Suppressor macrophage (primary cell): ENCODE results near the gene PPP1R11.
"Not testable (repeated sequence)": the region's sequence is repeated elsewhere in the genome, so short reads cannot be mapped to it uniquely, and the experiment has no call there.

ENCODE experiments used
- DNase-seq, 4 experiments: peaks; one replicate each; pipeline ENCODE4 v3.0.0-alpha.2; 2020 to 2022

PPP1R11 gene

GRCh38 chr6:30097902-30098768 lies 31.1 kb downstream of the PPP1R11 start:
- no peak for DNase-seq

DNA sequence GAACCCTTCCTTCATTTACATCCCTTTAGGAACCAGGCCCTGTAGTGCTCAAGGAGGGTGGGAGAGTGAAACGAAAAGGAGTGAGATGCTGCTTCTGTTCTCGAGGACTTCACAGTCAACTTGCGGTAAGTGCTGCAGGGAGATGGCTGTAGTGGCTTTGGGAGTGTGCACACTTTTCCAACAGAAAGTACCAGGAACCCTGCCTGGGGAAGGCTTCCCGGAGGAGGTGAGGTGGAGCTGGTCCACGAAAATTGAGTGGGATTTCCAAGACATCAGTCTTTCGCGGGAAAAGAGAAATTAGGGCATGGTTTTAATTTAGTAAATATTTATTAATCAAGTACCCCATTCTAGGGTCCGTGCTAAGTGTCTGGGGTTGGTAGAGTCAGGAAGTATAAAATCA lies 33.2 kb downstream of the PPP1R11 start:
- no peak for DNase-seq

- peak in 3 of 4 experiments; percentile 34 to 57 (median 48) for DNase-seq
Observed at GRCh38 chr6:30100585-30101443, 33.8 kb downstream of the PPP1R11 start.

- DNase-seq = peak; percentile 91 to 96 (median 94)
Observed at GRCh38 chr6:30101444-30102413, 34.7 kb downstream of the PPP1R11 start.

- peak; percentile 78 to 88 (median 83) for DNase-seq
Observed at GRCh38 chr6:30102414-30102969, 35.5 kb downstream of the PPP1R11 start.

GRCh38 chr6:30102970-30103871 lies 36.2 kb downstream of the PPP1R11 start:
- DNase-seq = peak; percentile 90 to 94 (median 90)

DNA sequence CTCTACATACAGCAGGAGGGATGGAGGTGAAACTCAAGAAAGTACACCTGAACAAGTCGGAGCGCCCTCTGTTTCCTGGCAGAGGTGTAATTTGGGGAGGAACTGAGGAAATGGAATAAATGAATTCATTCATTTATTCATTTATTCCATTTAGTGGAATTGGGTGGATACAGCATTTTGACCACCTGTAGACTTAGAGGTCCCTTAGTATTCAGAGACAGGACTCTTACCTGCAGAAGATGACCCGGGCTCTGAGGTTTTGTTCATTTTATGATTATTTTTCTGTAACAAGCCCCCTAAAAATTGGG lies 36.8 kb downstream of the PPP1R11 start:
- no peak for DNase-seq

DNA sequence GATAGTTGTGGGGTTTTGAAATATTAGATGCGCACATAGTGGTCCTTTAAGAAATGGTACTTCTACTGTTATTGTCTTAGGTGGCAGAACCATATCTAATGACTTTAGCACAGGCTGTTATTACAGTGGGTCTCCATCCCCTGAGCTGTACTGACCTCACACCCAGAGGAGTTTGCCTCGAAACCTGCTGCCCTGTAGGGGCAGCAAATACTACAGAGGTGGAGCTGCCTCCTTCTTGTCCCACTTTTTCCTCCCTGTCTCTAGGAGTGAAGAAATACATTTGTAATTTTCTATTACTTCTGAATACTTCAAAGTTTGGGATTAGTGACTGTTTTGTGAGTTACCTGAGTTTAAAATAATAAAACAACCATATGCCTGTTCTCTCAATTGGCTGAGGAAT lies 37.7 kb downstream of the PPP1R11 start:
- DNase-seq = no peak

DNA sequence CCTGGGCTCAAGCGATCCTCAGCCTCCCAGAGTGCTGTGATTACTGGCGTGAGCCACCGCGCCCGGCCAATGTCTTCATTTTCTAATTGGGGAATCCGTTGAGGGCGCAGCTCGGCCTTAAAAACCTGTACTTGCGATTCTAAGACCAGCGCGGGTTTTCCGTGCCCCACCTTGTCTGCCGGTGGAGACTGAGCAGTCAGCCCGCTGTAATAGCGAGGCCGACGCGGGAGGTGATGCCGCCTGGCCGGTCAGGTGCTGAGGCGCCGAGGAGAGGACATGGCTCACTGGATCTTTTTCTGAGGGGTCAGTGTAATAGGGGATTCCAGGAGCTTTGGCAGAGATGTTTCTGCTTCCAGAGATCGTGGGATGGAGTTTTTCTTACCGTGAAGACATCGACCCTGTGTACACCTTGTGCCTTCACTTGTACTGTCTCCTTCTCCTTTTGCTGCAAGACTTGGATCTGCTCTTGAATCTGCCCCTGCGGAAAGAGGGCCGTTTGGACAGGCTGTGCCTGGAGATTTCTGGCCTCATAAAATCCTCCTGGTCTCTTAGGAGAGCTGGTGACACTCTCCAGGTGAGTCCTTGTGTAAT lies 44.4 kb downstream of the PPP1R11 start:
- DNase-seq = no peak

GRCh38 chr6:30112402-30112994 lies 45.5 kb downstream of the PPP1R11 start:
- peak in 3 of 4 experiments; percentile 57 to 65 (median 60) for DNase-seq

- peak in 3 of 4 experiments; percentile 45 to 62 (median 56) for DNase-seq
Observed at GRCh38 chr6:30113003-30113759, 46.2 kb downstream of the PPP1R11 start, which contains the start of gene TRIM31. Gene TRIM31, minus strand, starts transcription at chr6:30113090. Its CDS starts 285 bp downstream, at chr6:30112805.

- no peak for DNase-seq
Observed at GRCh38 chr6:30113841-30114240, 46.8 kb downstream of the PPP1R11 start.

- no peak for DNase-seq
Observed at GRCh38 chr6:30116724-30117123, 49.7 kb downstream of the PPP1R11 start.

DNA sequence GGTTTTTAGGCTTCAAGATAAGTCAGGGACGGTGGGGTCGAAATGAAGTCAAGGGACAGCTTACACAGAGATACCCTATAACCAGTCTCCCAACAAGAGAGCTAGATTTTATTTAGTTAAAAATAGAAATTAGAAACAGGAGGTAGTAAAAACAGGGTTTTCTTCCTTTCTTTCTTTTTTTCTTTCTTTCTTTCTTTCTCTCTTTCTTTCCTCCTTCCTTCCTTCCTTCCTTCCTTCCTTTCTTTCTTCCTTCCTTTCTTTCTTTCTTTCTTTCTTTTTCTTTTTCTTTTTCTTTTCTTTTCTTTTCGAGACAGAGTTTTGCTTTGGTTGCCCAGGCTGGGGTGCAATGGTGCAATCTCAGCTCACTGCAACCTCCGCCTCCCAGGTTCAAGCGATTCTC lies 51.7 kb downstream of the PPP1R11 start:
- DNase-seq = not testable (repeated sequence)
